Thymus (tissue), 11 donors: ENCODE measurements around the gene EVC. TPM values are rescaled to one million over a fixed set of nuclear protein-coding genes. Genes with fewer than 3 reads are reported as not detected.
A peak's percentile ranks its signal among the peaks of the same experiment; 100 is the strongest.

Experiments
- DNase-seq, 9 donors: peaks; one replicate each; pipeline ENCODE4 v3.0.0-alpha.2; 2013; ENCODE audit warnings: low spot score in 9 of 9, low read depth in 6 of 9, missing footprints in 1 of 9
- H3K27ac ChIP-seq, 2 donors: one replicate each; pipeline ENCODE4 v1.5.1; 2013; ENCODE audit warnings: control low read depth in 1 of 2, low read depth in 1 of 2, low read length in 1 of 2, mild to moderate bottlenecking in 1 of 2, moderate library complexity in 1 of 2
- H3K27me3 ChIP-seq, 2 donors: one replicate each; pipeline ENCODE4 v1.5.1; 2013; ENCODE audit warnings: low read length in 1 of 2; ENCODE audit not compliant: control insufficient read depth in 2 of 2, insufficient read depth in 1 of 2
- H3K36me3 ChIP-seq, 2 donors: one replicate each; pipeline ENCODE4 v1.5.1; 2013; ENCODE audit warnings: low read length in 1 of 2, mild to moderate bottlenecking in 1 of 2, moderate library complexity in 1 of 2; ENCODE audit not compliant: control insufficient read depth in 2 of 2, insufficient read depth in 2 of 2
- H3K4me1 ChIP-seq, 2 donors: one replicate each; pipeline ENCODE4 v1.5.1; 2013; ENCODE audit warnings: low read length in 2 of 2; ENCODE audit not compliant: control insufficient read depth in 2 of 2, insufficient read depth in 2 of 2
- H3K4me3 ChIP-seq, 2 donors: one replicate each; pipeline ENCODE4 v1.5.1; 2013; ENCODE audit warnings: low read length in 2 of 2, control low read depth in 1 of 2, mild to moderate bottlenecking in 1 of 2
- H3K9me3 ChIP-seq, 2 donors: one replicate each; pipeline ENCODE4 v1.5.1; 2013; ENCODE audit warnings: low read length in 1 of 2, mild to moderate bottlenecking in 1 of 2; ENCODE audit not compliant: control insufficient read depth in 2 of 2, insufficient read depth in 1 of 2
- WGBS: extraction: QIAGEN DNeasy Blood & Tissue Kit; methylation state at CpG from one replicate; pipeline ENCODE4 v1.1.7; 2013; 5-methylcytosine and 5-hydroxymethylcytosine counted together
- polyA plus RNA-seq: library from polyadenylated mRNA; stranded (reverse); fragments of 200-250 nt; gene quantifications from one replicate; pipeline ENCODE4 v1.2.3, GENCODE V29; 2013
- total RNA-seq: library from RNA; stranded (reverse); fragments of 120-200 nt; gene quantifications from one replicate; pipeline ENCODE4 v1.2.4, GENCODE V29; 2013
- donor health status: healthy.

The EVC gene
- total and polyA plus RNA-seq, 2 donors: 1.6 to 3.1 TPM

DNA sequence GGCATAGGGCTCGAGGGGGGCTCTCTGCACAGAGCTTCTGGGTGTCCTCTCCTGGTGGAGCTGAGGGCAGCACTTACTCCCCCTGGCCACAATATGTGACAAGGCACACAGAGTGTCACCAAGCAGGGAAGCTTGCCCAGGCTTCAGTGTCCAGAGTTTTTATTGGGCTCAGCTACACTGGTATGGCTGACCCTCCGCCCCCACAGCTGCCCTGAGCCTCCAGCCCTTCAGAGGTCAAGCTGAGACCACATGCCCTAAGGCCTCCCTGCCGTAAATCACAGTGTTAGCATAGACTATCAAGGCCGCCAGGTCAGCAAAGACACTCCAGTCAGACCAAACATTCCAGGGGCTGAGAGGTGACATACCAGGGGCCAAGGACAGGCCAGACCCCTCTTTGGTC, 59.0 kb downstream of the EVC start:
- no peak for DNase-seq
- Histone ChIP-seq H3K36me3 (no peaks in the 10 kb centered on the region), H3K4me1 (peaks cover 0 to 8% of the 10 kb centered on the region in 2 donors), H3K27ac (no peak overlapping the region), H3K9me3 (peaks cover 0 to 26% of the 10 kb centered on the region in 2 donors), H3K27me3 (no peaks in the 10 kb centered on the region), H3K4me3 (no peak overlapping the region)
- WGBS: 88% methylated on average over 4 of the region's 4 CpGs

DNA sequence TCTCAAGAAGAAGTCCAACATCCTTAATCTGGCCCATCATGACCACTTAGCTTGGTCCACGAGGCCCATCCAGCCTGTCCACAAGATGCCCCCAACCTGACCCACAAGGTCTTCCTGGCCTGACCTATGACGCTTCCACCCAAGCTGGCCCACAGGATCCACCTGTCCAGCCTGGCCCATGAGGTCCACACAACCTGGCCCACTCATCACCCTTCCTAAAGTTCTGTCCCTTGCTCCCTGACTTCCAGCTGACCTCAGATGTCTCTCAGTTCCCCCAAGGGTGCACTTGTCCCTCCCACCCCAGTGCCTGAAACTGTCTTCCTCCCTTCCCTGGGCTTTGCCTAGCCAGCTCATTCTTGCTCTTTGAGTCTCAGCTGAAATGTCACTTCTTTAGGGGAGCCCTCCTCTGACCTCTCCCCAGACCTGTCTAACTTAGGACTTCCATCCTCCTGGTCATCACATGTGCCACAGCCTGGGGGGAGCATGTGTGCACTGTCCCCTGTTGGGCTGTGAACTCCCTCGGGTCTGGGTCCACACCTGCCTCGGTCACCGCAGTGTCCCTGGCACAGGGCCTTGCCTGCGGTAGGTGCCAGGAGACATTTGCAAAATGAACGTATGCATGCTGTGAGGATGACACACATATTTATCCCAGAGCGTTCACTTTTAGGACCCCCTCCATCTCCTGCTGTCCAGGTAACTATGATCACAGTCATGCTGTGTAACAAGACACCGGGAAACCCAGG, 61.7 kb downstream of the EVC start:
- WGBS: 90% methylated on average over 9 of the region's 9 CpGs
- Histone ChIP-seq H3K9me3 (peaks cover 0 to 26% of the 10 kb centered on the region in 2 donors), H3K4me1 (peaks cover 0 to 8% of the 10 kb centered on the region in 2 donors), H3K27ac (peak overlapping the region in 1 of 2 donors; percentile 36), H3K4me3 (no peak overlapping the region), H3K27me3 (no peaks in the 10 kb centered on the region), H3K36me3 (no peaks in the 10 kb centered on the region)
- no peak for DNase-seq

DNA sequence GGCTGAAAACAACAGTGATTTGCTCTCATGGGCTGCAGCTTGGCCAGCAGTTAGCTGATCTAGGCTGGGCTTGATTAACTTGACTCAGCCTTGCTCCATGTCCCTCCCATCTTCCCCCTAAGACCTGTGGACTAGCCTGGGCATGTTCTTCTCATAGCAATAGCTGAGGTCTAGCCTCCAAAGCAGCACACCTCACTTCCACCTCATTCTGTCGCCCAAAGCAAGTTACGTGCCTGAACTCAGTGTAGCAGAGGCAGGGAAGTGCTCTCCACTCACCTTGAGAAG, 62.2 kb downstream of the EVC start:
- DNase-seq: peak in 2 of 9 donors; percentile 0 to 14
- Histone ChIP-seq H3K4me1 (peaks cover 0 to 8% of the 10 kb centered on the region in 2 donors), H3K27me3 (no peaks in the 10 kb centered on the region), H3K27ac (peak overlapping the region in 1 of 2 donors; percentile 37), H3K9me3 (peaks cover 0 to 21% of the 10 kb centered on the region in 2 donors), H3K36me3 (no peaks in the 10 kb centered on the region), H3K4me3 (no peak overlapping the region)
- 81% methylated on average over 2 of the region's 2 CpGs for WGBS

DNA sequence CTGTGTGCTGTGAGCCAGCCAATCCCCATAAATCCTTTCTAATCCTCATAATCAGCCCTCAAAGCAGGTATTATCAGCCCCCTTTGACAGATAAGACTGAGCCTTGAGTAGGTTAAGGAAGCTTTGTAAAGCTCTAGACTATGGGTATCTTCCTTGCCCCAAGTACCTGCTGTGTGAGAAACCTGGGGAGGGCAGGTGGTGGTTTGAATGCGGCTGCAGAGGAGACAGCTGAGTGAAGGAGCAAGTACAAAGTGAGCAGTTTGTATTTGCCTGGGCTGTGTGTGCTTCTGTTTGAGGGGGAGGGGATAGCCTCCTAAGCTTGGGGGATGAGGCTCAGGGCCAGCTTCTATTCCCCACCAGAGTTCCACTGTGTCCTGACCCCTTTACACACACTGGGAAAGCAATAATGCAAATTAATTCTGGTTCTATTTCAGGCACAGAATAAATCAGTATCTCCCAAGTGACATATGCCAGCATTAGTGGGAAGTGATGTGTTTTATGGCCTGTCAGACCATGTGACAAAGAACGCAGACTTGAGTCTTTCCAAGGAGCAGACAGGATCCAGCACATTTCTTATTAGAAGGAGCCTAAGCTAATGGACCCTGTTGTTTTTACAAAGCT, 63.5 kb downstream of the EVC start:
- 71% methylated on average over 2 of the region's 2 CpGs for WGBS
- Histone ChIP-seq H3K9me3 (peaks cover 0 to 8% of the 10 kb centered on the region in 2 donors), H3K36me3 (no peaks in the 10 kb centered on the region), H3K4me1 (peaks cover 0 to 8% of the 10 kb centered on the region in 2 donors), H3K4me3 (no peak overlapping the region), H3K27me3 (no peaks in the 10 kb centered on the region), H3K27ac (no peak overlapping the region)
- DNase-seq: no peak

DNA sequence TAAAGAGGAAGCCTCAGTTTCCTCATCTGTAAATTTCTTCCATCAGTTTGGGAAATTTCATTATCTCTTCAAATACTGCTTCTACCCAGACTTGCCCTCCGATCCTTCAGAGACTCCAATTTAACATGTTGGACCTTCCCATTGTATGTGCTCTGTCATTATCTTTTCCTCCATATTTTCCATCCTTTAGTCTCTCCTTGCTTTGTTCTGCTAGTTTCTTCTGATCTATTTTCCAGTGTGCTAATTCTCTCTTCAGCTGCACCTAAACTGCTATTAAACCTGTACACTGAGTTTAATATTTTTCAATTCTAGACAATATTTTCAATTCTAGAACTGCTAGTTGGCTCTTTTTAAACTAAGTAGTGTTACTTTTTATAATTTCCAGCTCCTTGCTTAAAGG, 65.5 kb downstream of the EVC start:
- 98% methylated on average over 1 of the region's 1 CpG for WGBS
- no peaks in the 10 kb centered on the region for H3K9me3 ChIP-seq
- no peaks in the 10 kb centered on the region for H3K36me3 ChIP-seq
- peaks cover 0 to 8% of the 10 kb centered on the region in 2 donors for H3K4me1 ChIP-seq
- H3K4me3 ChIP-seq: no peak overlapping the region
- H3K27ac ChIP-seq: no peak overlapping the region
- DNase-seq: no peak
- no peaks in the 10 kb centered on the region for H3K27me3 ChIP-seq

DNA sequence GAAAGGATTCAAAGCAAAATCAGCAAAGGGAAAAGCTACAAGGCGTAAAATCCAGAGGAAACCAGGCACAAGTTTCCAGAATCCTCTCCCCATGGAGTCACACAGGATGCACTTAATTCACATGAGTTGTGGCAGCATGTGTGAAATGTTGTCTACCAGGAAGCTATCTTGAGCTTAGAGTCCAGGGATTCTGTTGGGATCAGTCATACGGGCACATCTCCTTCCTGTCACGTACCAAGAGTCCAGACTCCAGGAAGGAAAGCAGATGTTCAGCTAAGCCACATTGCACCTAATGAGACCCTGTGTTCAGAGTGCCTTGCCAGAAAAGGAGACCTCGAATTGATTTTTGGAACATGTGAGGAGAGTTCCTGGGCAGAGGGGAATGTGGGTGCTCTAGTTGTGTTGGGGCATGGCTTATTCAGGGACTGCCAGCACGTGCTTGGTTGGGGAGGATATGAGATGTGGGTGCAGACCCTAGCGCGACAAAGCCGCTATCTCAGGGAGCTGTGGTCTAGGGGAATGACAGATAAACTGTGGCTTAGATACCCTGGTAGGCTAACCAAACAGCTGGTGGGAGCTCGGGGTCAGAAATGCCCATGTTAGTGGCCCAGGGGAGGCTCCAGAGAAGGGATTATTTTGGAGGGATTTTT, 70.0 kb downstream of the EVC start:
- 92% methylated on average over 9 of the region's 9 CpGs for WGBS
- no peak overlapping the region for H3K4me3 ChIP-seq
- no peaks in the 10 kb centered on the region for H3K4me1 ChIP-seq
- DNase-seq: no peak
- H3K36me3 ChIP-seq: no peaks in the 10 kb centered on the region
- no peaks in the 10 kb centered on the region for H3K9me3 ChIP-seq
- no peaks in the 10 kb centered on the region for H3K27me3 ChIP-seq
- H3K27ac ChIP-seq: no peak overlapping the region

DNA sequence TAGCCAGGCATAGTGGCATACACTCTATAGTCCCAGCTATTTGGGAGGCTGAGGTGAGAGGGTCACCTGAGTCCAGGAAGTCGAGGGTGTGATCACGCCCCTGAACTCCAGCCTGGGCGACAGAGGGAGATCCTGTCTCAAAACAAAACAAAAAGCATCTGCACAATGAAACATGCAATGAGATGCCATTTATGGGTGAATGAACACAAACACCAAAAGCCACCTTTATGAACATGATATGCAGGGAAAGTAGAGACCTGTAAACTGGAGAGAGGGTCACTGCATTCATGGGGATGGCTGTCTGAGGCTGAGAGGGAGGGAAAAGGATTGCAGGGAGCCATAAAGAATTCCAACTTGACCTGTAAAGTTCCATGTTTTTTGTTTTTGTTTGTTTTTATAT, 70.7 kb downstream of the EVC start:
- Histone ChIP-seq H3K27me3 (no peaks in the 10 kb centered on the region), H3K4me3 (no peak overlapping the region), H3K4me1 (no peaks in the 10 kb centered on the region), H3K36me3 (no peaks in the 10 kb centered on the region), H3K27ac (no peak overlapping the region), H3K9me3 (no peaks in the 10 kb centered on the region)
- DNase-seq: no peak
- WGBS: 87% methylated on average over 3 of the region's 3 CpGs

DNA sequence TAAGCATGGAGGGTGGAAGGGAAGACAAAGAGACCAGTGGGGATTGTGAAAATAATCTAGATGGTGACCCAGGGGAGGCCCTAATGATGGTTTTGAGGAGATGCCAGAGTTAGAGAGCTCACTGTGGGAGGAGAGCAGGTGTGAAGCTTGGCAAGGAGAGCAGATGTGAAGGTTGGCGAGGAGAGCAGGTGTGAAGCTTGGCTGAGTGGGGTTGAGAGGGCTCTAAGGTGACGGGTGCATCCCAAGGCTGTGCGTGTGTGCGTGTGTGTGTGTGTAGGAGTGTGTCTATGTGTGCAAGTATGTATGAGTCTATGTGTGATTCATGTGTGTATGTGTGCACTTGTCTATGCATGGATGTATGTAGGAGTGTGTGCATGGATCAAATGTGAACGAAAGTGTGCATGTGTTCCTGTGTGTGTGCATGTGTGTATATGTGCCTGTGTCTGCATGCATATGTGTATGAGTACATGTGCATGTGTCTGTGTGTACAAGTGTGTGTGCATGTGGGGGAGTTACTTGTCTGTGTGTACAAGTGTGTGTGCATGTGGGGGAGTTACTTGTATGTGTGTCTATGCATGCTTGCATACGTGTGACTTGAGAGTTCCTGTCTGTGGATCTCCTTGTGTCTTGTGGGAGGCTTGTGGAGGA, 72.0 kb downstream of the EVC start:
- DNase-seq: no peak
- H3K4me3 ChIP-seq: no peak overlapping the region
- H3K27me3 ChIP-seq: no peaks in the 10 kb centered on the region
- H3K27ac ChIP-seq: no peak overlapping the region
- WGBS: 94% methylated on average over 6 of the region's 6 CpGs
- no peaks in the 10 kb centered on the region for H3K9me3 ChIP-seq
- H3K4me1 ChIP-seq: no peaks in the 10 kb centered on the region
- no peaks in the 10 kb centered on the region for H3K36me3 ChIP-seq

DNA sequence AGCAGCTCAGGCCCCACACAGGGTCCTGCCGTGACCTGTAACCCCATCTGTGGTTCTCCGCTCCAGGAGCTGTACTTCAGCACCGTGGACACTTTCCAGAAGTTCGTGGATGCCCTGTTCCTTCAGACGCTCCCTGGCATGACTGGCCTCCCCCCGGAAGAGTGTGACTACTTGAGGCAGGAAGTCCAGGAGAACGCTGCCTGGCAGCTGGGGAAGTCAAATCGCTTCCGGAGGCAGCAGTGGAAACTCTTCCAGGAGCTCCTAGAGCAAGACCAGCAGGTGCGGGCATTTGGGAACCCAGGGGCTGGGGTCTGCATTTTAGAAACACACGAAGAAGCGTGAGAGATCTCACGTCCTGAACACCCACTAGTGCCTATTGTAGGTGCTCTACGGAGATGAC, 72.5 kb downstream of the EVC start:
- Histone ChIP-seq H3K27me3 (no peaks in the 10 kb centered on the region), H3K4me3 (no peak overlapping the region), H3K27ac (no peak overlapping the region), H3K4me1 (no peaks in the 10 kb centered on the region), H3K9me3 (no peaks in the 10 kb centered on the region), H3K36me3 (no peaks in the 10 kb centered on the region)
- 91% methylated on average over 14 of the region's 14 CpGs for WGBS
- no peak for DNase-seq
